Liver (tissue), 9 donors: ENCODE data around the gene INPP5J. TPM values are rescaled to one million over a fixed set of nuclear protein-coding genes. Genes with fewer than 3 reads are reported as not detected.

ENCODE experiments used
- DNase-seq: peaks from one replicate; pipeline ENCODE4 v3.0.0-alpha.2; 2017; ENCODE audit warnings: low spot score
- H3K27ac ChIP-seq, 2 donors: one replicate each; pipeline ENCODE4 v1.7.0; 2013; ENCODE audit warnings: inconsistent platforms in 2 of 2, low read length in 2 of 2, control low read depth in 1 of 2, low read depth in 1 of 2, mild to moderate bottlenecking in 1 of 2
- H3K27me3 ChIP-seq, 4 donors: one replicate each; pipeline versions ENCODE4 v1.6.1 to v1.7.0; 2013; ENCODE audit warnings: low read length in 3 of 4, inconsistent platforms in 1 of 4, mild to moderate bottlenecking in 1 of 4, moderate library complexity in 1 of 4; ENCODE audit not compliant: control insufficient read depth in 4 of 4, insufficient read depth in 4 of 4
- H3K36me3 ChIP-seq, 4 donors: one replicate each; pipeline versions ENCODE4 v1.6.1 to v1.7.0; 2013; ENCODE audit warnings: low read length in 3 of 4, mild to moderate bottlenecking in 3 of 4, low read depth in 1 of 4, moderate library complexity in 1 of 4; ENCODE audit not compliant: control insufficient read depth in 4 of 4, insufficient read depth in 3 of 4
- H3K4me1 ChIP-seq, 4 donors: one replicate each; pipeline versions ENCODE4 v1.6.1 to v1.7.0; 2013; ENCODE audit warnings: low read length in 3 of 4, mild to moderate bottlenecking in 3 of 4, moderate library complexity in 1 of 4; ENCODE audit not compliant: control insufficient read depth in 4 of 4, insufficient read depth in 4 of 4
- H3K4me3 ChIP-seq, 3 donors: one replicate each; pipeline versions ENCODE4 v1.6.1 to v1.7.0; 2013; ENCODE audit warnings: low read length in 3 of 3, control low read depth in 1 of 3, low read depth in 1 of 3, mild to moderate bottlenecking in 1 of 3
- H3K9ac ChIP-seq, 2 donors: one replicate each; pipeline ENCODE4 v1.7.0; 2013; ENCODE audit warnings: low read length in 2 of 2, mild to moderate bottlenecking in 2 of 2, moderate library complexity in 2 of 2, control low read depth in 1 of 2, low read depth in 1 of 2
- H3K9me3 ChIP-seq, 4 donors: one replicate each; pipeline versions ENCODE4 v1.6.1 to v1.7.0; 2013; ENCODE audit warnings: low read length in 3 of 4; ENCODE audit not compliant: control insufficient read depth in 4 of 4
- EGR1 ChIP-seq, 2 donors: IDR thresholded peaks; 2 replicates each; pipeline ENCODE4 v1.6.1; 2016 to 2018; ENCODE audit warnings: antibody characterized with exemption in 2 of 2, low read depth in 2 of 2
- FOXA1 ChIP-seq: IDR thresholded peaks from 2 replicates; pipeline ENCODE4 v1.6.1; 2016; ENCODE audit warnings: antibody characterized with exemption
- FOXA2 ChIP-seq: IDR thresholded peaks from 2 replicates; pipeline ENCODE4 v1.6.1; 2016; ENCODE audit warnings: antibody characterized with exemption
- GABPA ChIP-seq, 2 donors: IDR thresholded peaks in 1 of 2; conservative IDR thresholded peaks in 1 of 2; 2 replicates each; pipeline ENCODE4 v1.6.1; 2016; ENCODE audit warnings: antibody characterized with exemption in 2 of 2, mild to moderate bottlenecking in 1 of 2, moderate library complexity in 1 of 2
- HNF4A ChIP-seq, 2 donors: conservative IDR thresholded peaks; 2 replicates each; pipeline ENCODE4 v1.6.1; 2016; ENCODE audit warnings: antibody characterized with exemption in 2 of 2, mild to moderate bottlenecking in 2 of 2
- JUND ChIP-seq, 2 donors: IDR thresholded peaks; 2 replicates each; pipeline ENCODE4 v1.6.1; 2016; ENCODE audit warnings: antibody characterized with exemption in 2 of 2
- NR2F2 ChIP-seq: IDR thresholded peaks from 2 replicates; pipeline ENCODE4 v1.6.1; 2016; ENCODE audit warnings: antibody characterized with exemption
- RAD21 ChIP-seq, 2 donors: IDR thresholded peaks; 2 replicates each; pipeline ENCODE4 v1.6.1; 2016; ENCODE audit warnings: antibody characterized with exemption in 2 of 2, mild to moderate bottlenecking in 2 of 2
- RXRA ChIP-seq, 2 donors: IDR thresholded peaks; 2 replicates each; pipeline ENCODE4 v1.6.1; 2017 to 2018; ENCODE audit warnings: antibody characterized with exemption in 2 of 2, mild to moderate bottlenecking in 1 of 2
- SP1 ChIP-seq: IDR thresholded peaks from 2 replicates; pipeline ENCODE4 v1.6.1; 2018; ENCODE audit warnings: antibody characterized with exemption, mild to moderate bottlenecking
- TAF1 ChIP-seq: conservative IDR thresholded peaks from 2 replicates; pipeline ENCODE4 v1.6.1; 2016; ENCODE audit warnings: antibody characterized with exemption, mild to moderate bottlenecking
- YY1 ChIP-seq: IDR thresholded peaks from 2 replicates; pipeline ENCODE4 v1.6.1; 2016; ENCODE audit warnings: antibody characterized with exemption, mild to moderate bottlenecking
- WGBS: extraction: QIAGEN DNeasy Blood & Tissue Kit; methylation state at CpG from one replicate; pipeline ENCODE4 v1.1.7; 2013; 5-methylcytosine and 5-hydroxymethylcytosine counted together
- polyA plus RNA-seq, 2 donors: library from polyadenylated mRNA; stranded (reverse) in 1 of 2; unstranded in 1 of 2; fragments of 200-250 nt in 1 of 2; fragments of >200 nt in 1 of 2; fragmentation: Nextera tagmentation in 1 of 2; extraction: Ambion mirVana in 1 of 2; gene quantifications; one replicate each; pipeline versions ENCODE4 v1.2.1 to v1.2.3, GENCODE V29; 2013 to 2015
- total RNA-seq, 2 donors: library from RNA; depleted of rRNA; stranded (reverse); fragments of >200 nt; gene quantifications; one replicate each; pipeline ENCODE4 v1.2.3, GENCODE V29; 2014
- TF ChIP-seq, protein P1 (sequence below): IDR thresholded peaks from 2 replicates; pipeline ENCODE4 v1.6.1; 2016; ENCODE audit warnings: antibody characterized with exemption, mild to moderate bottlenecking
- TF ChIP-seq, protein P2 (sequence below): IDR thresholded peaks from 2 replicates; pipeline ENCODE4 v1.6.1; 2016; ENCODE audit warnings: antibody characterized with exemption
- TF ChIP-seq, protein P3 (sequence below): fragments of 150-350 bp; IDR thresholded peaks from 2 replicates; pipeline ENCODE4 v1.5.1; 2017; ENCODE audit warnings: improper control_type of control experiment, low read depth, low read length; ENCODE audit not compliant: missing input control
- TF ChIP-seq, protein P4 (sequence below): IDR thresholded peaks from 2 replicates; pipeline ENCODE4 v1.6.1; 2016; ENCODE audit warnings: antibody characterized with exemption
- TF ChIP-seq, protein P5 (sequence below): IDR thresholded peaks from 2 replicates; pipeline ENCODE4 v1.6.1; 2016; ENCODE audit warnings: antibody characterized with exemption
- donor health status: healthy.
- donor health status: healthy.
- donor health status: healthy.
- donor health status: healthy.
- donor health status: healthy.

Gene INPP5J
- total and polyA plus RNA-seq, 4 donors, result 0.06 to 0.17 (median 0.11) TPM

DNA sequence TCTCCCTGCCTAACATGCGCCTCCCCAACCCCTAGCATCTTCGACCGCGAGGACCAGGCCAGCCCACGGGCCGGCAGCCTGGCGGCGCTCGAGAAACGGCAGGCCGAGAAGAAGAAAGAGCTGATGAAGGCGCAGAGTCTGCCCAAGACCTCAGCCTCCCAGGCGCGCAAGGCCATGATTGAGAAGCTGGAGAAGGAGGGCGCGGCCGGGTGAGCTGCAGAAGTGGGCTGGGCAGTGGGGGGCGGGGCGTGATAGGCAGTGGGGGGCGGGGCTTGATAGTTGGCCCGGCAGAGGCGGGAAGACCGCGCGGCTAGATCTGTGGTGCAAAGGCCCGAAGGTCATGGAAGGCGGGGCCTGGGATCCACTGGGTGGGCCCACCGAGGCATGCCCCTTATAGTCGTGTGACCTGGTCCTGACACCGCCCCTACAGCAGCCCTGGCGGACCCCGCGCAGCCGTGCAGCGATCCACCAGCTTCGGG, 24.1 kb upstream of the INPP5J start:
- no peaks in the 10 kb centered on the region for H3K9me3 ChIP-seq
- no peak for DNase-seq
- no peak overlapping the region for H3K4me3 ChIP-seq
- H3K27ac ChIP-seq, result no peak overlapping the region
- H3K36me3 ChIP-seq, result peaks cover 0 to 5% (median 2%) of the 10 kb centered on the region in 4 donors
- 69% methylated on average over 36 of the region's 36 CpGs for WGBS
- no peaks in the 10 kb centered on the region for H3K4me1 ChIP-seq
- H3K27me3 ChIP-seq, result no peaks in the 10 kb centered on the region
- TF ChIP-seq NR2F2 (no peak), YY1 (no peak), FOXA2 (no peak), HNF4A (conservative IDR thresholded peaks at IDR 0.05) (no peak), EGR1 (IDR thresholded peaks at IDR 0.05; ENCODE audit: low read depth in 2 of 2) (no peak), SP1 (no peak), FOXA1 (no peak), RXRA (IDR thresholded peaks at IDR 0.05) (no peak), GABPA (IDR thresholded peaks at IDR 0.05 in 1 of 2, conservative IDR thresholded peaks at IDR 0.05 in 1 of 2) (no peak), JUND (IDR thresholded peaks at IDR 0.05) (no peak)
- TF ChIP-seq, protein P1, sequence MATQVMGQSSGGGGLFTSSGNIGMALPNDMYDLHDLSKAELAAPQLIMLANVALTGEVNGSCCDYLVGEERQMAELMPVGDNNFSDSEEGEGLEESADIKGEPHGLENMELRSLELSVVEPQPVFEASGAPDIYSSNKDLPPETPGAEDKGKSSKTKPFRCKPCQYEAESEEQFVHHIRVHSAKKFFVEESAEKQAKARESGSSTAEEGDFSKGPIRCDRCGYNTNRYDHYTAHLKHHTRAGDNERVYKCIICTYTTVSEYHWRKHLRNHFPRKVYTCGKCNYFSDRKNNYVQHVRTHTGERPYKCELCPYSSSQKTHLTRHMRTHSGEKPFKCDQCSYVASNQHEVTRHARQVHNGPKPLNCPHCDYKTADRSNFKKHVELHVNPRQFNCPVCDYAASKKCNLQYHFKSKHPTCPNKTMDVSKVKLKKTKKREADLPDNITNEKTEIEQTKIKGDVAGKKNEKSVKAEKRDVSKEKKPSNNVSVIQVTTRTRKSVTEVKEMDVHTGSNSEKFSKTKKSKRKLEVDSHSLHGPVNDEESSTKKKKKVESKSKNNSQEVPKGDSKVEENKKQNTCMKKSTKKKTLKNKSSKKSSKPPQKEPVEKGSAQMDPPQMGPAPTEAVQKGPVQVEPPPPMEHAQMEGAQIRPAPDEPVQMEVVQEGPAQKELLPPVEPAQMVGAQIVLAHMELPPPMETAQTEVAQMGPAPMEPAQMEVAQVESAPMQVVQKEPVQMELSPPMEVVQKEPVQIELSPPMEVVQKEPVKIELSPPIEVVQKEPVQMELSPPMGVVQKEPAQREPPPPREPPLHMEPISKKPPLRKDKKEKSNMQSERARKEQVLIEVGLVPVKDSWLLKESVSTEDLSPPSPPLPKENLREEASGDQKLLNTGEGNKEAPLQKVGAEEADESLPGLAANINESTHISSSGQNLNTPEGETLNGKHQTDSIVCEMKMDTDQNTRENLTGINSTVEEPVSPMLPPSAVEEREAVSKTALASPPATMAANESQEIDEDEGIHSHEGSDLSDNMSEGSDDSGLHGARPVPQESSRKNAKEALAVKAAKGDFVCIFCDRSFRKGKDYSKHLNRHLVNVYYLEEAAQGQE, result no peak
- TF ChIP-seq, protein P2, sequence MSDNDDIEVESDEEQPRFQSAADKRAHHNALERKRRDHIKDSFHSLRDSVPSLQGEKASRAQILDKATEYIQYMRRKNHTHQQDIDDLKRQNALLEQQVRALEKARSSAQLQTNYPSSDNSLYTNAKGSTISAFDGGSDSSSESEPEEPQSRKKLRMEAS, result no peak
- TF ChIP-seq, protein P3, sequence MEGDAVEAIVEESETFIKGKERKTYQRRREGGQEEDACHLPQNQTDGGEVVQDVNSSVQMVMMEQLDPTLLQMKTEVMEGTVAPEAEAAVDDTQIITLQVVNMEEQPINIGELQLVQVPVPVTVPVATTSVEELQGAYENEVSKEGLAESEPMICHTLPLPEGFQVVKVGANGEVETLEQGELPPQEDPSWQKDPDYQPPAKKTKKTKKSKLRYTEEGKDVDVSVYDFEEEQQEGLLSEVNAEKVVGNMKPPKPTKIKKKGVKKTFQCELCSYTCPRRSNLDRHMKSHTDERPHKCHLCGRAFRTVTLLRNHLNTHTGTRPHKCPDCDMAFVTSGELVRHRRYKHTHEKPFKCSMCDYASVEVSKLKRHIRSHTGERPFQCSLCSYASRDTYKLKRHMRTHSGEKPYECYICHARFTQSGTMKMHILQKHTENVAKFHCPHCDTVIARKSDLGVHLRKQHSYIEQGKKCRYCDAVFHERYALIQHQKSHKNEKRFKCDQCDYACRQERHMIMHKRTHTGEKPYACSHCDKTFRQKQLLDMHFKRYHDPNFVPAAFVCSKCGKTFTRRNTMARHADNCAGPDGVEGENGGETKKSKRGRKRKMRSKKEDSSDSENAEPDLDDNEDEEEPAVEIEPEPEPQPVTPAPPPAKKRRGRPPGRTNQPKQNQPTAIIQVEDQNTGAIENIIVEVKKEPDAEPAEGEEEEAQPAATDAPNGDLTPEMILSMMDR, result no peak
- TF ChIP-seq, protein P4, sequence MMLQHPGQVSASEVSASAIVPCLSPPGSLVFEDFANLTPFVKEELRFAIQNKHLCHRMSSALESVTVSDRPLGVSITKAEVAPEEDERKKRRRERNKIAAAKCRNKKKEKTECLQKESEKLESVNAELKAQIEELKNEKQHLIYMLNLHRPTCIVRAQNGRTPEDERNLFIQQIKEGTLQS, result no peak
- TF ChIP-seq, protein P5, sequence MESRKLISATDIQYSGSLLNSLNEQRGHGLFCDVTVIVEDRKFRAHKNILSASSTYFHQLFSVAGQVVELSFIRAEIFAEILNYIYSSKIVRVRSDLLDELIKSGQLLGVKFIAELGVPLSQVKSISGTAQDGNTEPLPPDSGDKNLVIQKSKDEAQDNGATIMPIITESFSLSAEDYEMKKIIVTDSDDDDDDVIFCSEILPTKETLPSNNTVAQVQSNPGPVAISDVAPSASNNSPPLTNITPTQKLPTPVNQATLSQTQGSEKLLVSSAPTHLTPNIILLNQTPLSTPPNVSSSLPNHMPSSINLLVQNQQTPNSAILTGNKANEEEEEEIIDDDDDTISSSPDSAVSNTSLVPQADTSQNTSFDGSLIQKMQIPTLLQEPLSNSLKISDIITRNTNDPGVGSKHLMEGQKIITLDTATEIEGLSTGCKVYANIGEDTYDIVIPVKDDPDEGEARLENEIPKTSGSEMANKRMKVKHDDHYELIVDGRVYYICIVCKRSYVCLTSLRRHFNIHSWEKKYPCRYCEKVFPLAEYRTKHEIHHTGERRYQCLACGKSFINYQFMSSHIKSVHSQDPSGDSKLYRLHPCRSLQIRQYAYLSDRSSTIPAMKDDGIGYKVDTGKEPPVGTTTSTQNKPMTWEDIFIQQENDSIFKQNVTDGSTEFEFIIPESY, result no peak
- H3K9ac ChIP-seq, result no peak overlapping the region

DNA sequence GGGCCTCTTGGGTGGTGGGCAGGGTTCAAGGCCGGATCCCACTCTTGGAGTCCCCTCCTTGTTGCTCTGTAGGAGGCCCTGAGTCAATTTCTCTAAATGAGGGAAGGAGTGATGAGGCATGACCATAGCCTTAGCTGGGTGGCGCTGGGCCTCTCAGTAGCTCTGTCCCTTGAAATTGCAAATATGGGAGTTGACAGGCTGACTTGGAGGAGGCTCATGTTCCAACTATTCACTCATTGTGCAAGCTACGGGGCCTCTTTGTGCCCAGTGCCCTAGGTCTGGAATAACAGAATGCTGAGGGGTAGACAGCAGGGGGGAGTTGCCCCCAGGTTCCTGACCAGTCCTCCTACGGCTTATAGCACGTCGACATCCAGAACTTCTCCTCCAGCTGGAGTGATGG, 23.4 kb upstream of the INPP5J start:
- TF ChIP-seq FOXA1 (no peak), EGR1 (IDR thresholded peaks at IDR 0.05; ENCODE audit: low read depth in 2 of 2) (no peak), YY1 (no peak), HNF4A (conservative IDR thresholded peaks at IDR 0.05) (no peak), SP1 (no peak), RAD21 (IDR thresholded peaks at IDR 0.05) (no peak), GABPA (IDR thresholded peaks at IDR 0.05 in 1 of 2, conservative IDR thresholded peaks at IDR 0.05 in 1 of 2) (no peak), RXRA (IDR thresholded peaks at IDR 0.05) (no peak), NR2F2 (no peak), FOXA2 (no peak), TAF1 (no peak)
- TF ChIP-seq, protein P3, result no peak
- TF ChIP-seq, protein P5, result no peak
- TF ChIP-seq, protein P4, result no peak
- TF ChIP-seq, protein P2, result no peak
- DNase-seq, result no peak

More for the DNA sequence above, 23.4 kb upstream of the INPP5J start:
- H3K9me3 ChIP-seq, result no peaks in the 10 kb centered on the region
- H3K27me3 ChIP-seq, result no peaks in the 10 kb centered on the region
- no peak overlapping the region for H3K27ac ChIP-seq
- peaks cover 0 to 5% (median 2%) of the 10 kb centered on the region in 4 donors for H3K36me3 ChIP-seq
- 94% methylated on average over 6 of the region's 6 CpGs for WGBS
- no peaks in the 10 kb centered on the region for H3K4me1 ChIP-seq
- no peak overlapping the region for H3K4me3 ChIP-seq
- no peak overlapping the region for H3K9ac ChIP-seq
